GM12865 (cell line): ENCODE measurements around the gene CLDN14.

Source experiments
- DNase-seq: peaks from one replicate; pipeline ENCODE4 v3.0.0; 2010; ENCODE audit warnings: low read depth
- H3K4me3 ChIP-seq: 2 replicates; pipeline ENCODE4 v1.5.1; 2011; ENCODE audit warnings: mild to moderate bottlenecking, low read depth, low read length, control low read depth
- TF ChIP-seq, protein P1 (sequence below): IDR thresholded peaks from 2 replicates; pipeline ENCODE4 v1.5.1; 2011; ENCODE audit warnings: low read length, control low read depth, low read depth, inconsistent platforms; ENCODE audit not compliant: insufficient read depth; ENCODE audit errors: missing control alignments

The CLDN14 gene

GRCh38 chr21:36502365-36502764, 22.4 kb upstream of the CLDN14 start:
- no peak for DNase-seq
- TF ChIP-seq, protein P1, sequence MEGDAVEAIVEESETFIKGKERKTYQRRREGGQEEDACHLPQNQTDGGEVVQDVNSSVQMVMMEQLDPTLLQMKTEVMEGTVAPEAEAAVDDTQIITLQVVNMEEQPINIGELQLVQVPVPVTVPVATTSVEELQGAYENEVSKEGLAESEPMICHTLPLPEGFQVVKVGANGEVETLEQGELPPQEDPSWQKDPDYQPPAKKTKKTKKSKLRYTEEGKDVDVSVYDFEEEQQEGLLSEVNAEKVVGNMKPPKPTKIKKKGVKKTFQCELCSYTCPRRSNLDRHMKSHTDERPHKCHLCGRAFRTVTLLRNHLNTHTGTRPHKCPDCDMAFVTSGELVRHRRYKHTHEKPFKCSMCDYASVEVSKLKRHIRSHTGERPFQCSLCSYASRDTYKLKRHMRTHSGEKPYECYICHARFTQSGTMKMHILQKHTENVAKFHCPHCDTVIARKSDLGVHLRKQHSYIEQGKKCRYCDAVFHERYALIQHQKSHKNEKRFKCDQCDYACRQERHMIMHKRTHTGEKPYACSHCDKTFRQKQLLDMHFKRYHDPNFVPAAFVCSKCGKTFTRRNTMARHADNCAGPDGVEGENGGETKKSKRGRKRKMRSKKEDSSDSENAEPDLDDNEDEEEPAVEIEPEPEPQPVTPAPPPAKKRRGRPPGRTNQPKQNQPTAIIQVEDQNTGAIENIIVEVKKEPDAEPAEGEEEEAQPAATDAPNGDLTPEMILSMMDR: no peak
- H3K4me3 ChIP-seq: no peak overlapping the region

DNA sequence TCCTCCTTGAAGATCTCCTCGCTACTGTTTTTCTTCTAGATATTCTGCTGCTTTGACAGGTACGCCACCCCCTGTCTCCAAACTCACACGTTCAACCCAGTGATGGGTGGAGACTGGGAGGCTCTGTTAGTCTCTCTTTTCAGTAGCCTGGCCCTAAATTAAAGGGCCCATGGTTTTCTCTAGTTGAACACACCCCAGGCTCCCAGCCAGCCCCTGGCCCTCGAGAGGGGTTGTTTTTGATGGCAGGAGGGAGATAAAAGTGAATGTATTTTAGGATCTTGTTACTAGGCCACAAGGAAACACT, 21.6 kb upstream of the CLDN14 start:
- no peak for DNase-seq
- TF ChIP-seq, protein P1: no peak

GRCh38 chr21:36499578-36500471, 19.9 kb upstream of the CLDN14 start:
- no peak overlapping the region for H3K4me3 ChIP-seq
- no peak for DNase-seq
- TF ChIP-seq, protein P1: no peak

More for the DNA sequence above, 21.6 kb upstream of the CLDN14 start:
- H3K4me3 ChIP-seq: no peak overlapping the region

DNA sequence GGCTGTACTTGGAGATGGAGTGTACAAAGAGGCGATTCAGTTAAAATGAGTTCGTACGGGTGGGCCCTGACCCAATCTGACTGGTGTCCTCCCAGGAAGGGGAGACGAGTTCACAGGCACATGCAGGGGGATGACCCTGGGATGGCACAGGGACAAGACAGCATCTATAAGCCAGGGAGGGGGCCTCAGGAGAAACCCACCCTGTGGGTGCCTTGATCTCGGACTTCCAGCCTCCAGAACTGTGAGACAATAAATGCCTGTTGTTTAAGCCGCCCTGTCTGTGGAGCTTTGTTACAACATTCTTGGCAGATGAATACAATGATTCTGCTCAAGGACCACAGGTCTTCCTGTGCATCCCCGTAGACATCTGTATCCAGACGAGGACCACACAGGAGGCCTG, 14.6 kb upstream of the CLDN14 start:
- no peak for DNase-seq
- H3K4me3 ChIP-seq: no peak overlapping the region
- TF ChIP-seq, protein P1: no peak

DNA sequence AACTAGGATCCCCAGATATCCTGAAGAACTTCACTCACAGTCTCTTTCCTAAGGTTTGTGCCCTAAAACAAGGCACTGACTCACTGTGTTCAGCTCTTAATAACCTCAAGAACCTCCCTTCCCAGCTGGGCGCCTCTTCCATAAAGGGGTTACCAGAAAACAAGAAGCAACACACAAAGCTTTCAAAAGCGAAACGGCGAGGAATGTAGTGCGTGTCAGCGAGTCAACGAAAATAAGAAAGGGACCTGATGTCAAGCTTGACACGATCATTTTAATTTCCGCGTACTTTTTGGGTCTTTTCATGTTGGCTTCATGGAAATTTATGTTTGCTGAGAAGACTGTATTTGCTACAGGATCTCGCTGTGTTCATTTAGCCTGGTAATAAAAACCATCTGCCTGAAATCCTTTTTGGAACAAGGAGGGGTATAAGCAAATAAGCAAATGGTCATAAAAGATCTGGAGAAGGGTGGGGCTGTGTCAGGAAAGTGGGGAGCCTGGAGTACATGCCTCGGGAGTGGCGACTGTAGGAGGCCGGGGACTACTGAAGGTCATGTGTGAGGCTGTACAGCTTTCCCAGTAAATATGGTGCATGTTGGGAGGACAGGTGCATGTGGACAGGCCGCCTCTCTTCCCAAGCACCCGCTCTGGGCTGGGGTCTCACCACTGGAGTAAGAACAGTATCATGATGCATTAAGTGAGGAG, 11.4 kb upstream of the CLDN14 start:
- TF ChIP-seq, protein P1: no peak
- DNase-seq: no peak
- H3K4me3 ChIP-seq: no peak overlapping the region

- TF ChIP-seq, protein P1: no peak
- no peak for DNase-seq
- no peak overlapping the region for H3K4me3 ChIP-seq
Observed at GRCh38 chr21:36489776-36490165, 9.8 kb upstream of the CLDN14 start.
